Erythroblast (primary cell): ENCODE measurements around the gene MTHFD1L.

Source experiments
- GATA1 ChIP-seq: IDR thresholded peaks from 2 replicates; pipeline ENCODE4 v1.6.1; 2011; ENCODE audit warnings: low read depth, mild to moderate bottlenecking, control low read depth, low read length, moderate library complexity
- POLR2A ChIP-seq: IDR thresholded peaks from 2 replicates; pipeline ENCODE4 v1.6.1; 2011; ENCODE audit warnings: mild to moderate bottlenecking, low read length

DNA sequence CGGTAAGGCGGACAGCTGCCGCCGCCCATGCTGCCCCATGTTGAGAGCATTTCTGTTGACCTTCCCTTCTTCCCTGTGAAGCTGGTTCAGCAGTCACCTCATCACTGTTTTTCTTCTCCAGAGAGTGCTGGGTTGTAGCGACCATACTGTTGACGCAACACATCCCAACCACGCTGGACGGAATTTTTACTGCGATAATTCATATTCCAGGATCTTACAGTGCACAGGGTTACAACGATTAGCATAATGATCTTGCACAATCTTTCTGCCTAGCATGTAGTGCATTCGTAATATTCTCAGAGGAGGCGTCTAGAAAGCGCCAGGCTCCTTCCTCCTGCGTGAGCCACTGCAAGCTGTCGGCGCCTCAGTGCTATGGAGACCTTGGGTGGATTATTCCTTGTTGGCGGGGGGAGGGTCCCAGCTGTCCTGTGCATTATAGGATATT, 137.0 kb downstream of the MTHFD1L start:
- TF ChIP-seq POLR2A = no peak
- no peak for TF ChIP-seq GATA1
